Right lobe of liver (tissue), 4 donors: ENCODE data around the gene SLC39A11.

Experiments
- CTCF ChIP-seq, 4 donors: fragments of 200-600 bp in 3 of 4; fragments of 450-650 bp in 1 of 4; IDR thresholded peaks; one replicate each; pipeline versions ENCODE4 v1.5.1 to v1.8.0; 2016 to 2022; ENCODE audit warnings: antibody characterized with exemption in 4 of 4, mild to moderate bottlenecking in 2 of 4
- POLR2A ChIP-seq: fragments of 450-650 bp; IDR thresholded peaks from one replicate; pipeline ENCODE4 v1.6.1; 2017; ENCODE audit warnings: antibody characterized with exemption, mild to moderate bottlenecking
- donor health status: DM: no; HTN: no; CAD: no.
- donor health status: DM: no; HTN: no; CAD: no.
- donor health status: DM: no; HTN: yes; CAD: no.

GRCh38 chr17:73003487-73003886 is 89.0 kb downstream of the SLC39A11 start:
- TF ChIP-seq POLR2A = no peak
- peak in 3 of 4 donors; percentile 16 to 40 (median 22) for TF ChIP-seq CTCF (IDR thresholded peaks at IDR 0.05)
